Endometrial microvascular endothelial cells (primary cell): ENCODE measurements around the gene CAPN9. TPM values are rescaled to one million over a fixed set of nuclear protein-coding genes. Genes with fewer than 3 reads are reported as not detected.
"Not testable (repeated sequence)": the region's sequence is repeated elsewhere in the genome, so short reads cannot be mapped to it uniquely, and the experiment has no call there.

Source experiments
- in situ Hi-C: cut with HindIII; loops from 2 replicates; pipeline ENCODE4 v1.10.0; 2017; ENCODE audit warnings: low sequenced_read_pairs, low pct_unique_long_range_greater_than_20kb; ENCODE audit errors: inconsistent ontology term
- total RNA-seq: library from RNA; depleted of rRNA; stranded (reverse); fragments of >200 nt; gene quantifications from one replicate; pipeline ENCODE4 v1.2.3, GENCODE V29; 2015; ENCODE audit errors: inconsistent ontology term

CAPN9 gene
- total RNA-seq, result not detected

- in situ Hi-C loops, result no loop called here
Observed at GRCh38 chr1:230747127-230747730, at the start of gene CAPN9. TSS of gene CAPN9 (plus strand) at chr1:230747388. CDS start at chr1:230747497, 109 bp downstream.

- in situ Hi-C loops, result no loop called here
Observed at GRCh38 chr1:230698130-230698529, 49.1 kb upstream of the CAPN9 start.

GRCh38 chr1:230698964-230699363 lies 48.2 kb upstream of the CAPN9 start:
- in situ Hi-C loops, result not testable (repeated sequence)

- in situ Hi-C loops, result no loop called here
Observed at GRCh38 chr1:230699716-230700115, 47.5 kb upstream of the CAPN9 start.

- in situ Hi-C loops, result no loop called here
Observed at GRCh38 chr1:230700132-230700531, 47.1 kb upstream of the CAPN9 start.

- in situ Hi-C loops, result no loop called here
Observed at GRCh38 chr1:230701434-230701833, 45.8 kb upstream of the CAPN9 start.

- in situ Hi-C loops, result no loop called here
Observed at GRCh38 chr1:230701895-230702768, 45.1 kb upstream of the CAPN9 start.

- in situ Hi-C loops, result no loop called here
Observed at GRCh38 chr1:230702934-230703678, 44.1 kb upstream of the CAPN9 start.

- in situ Hi-C loops, result no loop called here
Observed at GRCh38 chr1:230703679-230704385, 43.4 kb upstream of the CAPN9 start.

GRCh38 chr1:230704830-230705229 lies 42.4 kb upstream of the CAPN9 start:
- in situ Hi-C loops, result no loop called here

GRCh38 chr1:230705289-230706019 lies 41.7 kb upstream of the CAPN9 start:
- in situ Hi-C loops, result no loop called here

- in situ Hi-C loops, result no loop called here
Observed at GRCh38 chr1:230706020-230706699, 41.0 kb upstream of the CAPN9 start.

GRCh38 chr1:230706887-230707731 lies 40.1 kb upstream of the CAPN9 start:
- in situ Hi-C loops, result no loop called here

GRCh38 chr1:230707732-230708630 lies 39.2 kb upstream of the CAPN9 start:
- in situ Hi-C loops, result no loop called here

GRCh38 chr1:230708631-230709580 lies 38.3 kb upstream of the CAPN9 start:
- in situ Hi-C loops, result no loop called here
